Ovary (tissue), 9 donors: ENCODE results near the gene CCT7. TPM values are rescaled to one million over a fixed set of nuclear protein-coding genes. Genes with fewer than 3 reads are reported as not detected.

Experiments
- DNase-seq, 5 donors: peaks; one replicate each; pipeline ENCODE4 v3.0.0-alpha.2; 2019 to 2020
- H3K27ac ChIP-seq, 2 donors: fragments of 200-600 bp; one replicate each; pipeline versions ENCODE4 v1.5.1 to v1.8.0; 2019 to 2022
- H3K27me3 ChIP-seq: fragments of 200-600 bp; one replicate; pipeline ENCODE4 v1.8.0; 2022
- H3K36me3 ChIP-seq: fragments of 200-600 bp; sonication (generic); one replicate; pipeline ENCODE4 v1.5.1; 2019
- H3K4me1 ChIP-seq: one replicate; pipeline ENCODE4 v1.8.1; 2013; ENCODE audit warnings: mild to moderate bottlenecking, moderate library complexity; ENCODE audit not compliant: insufficient read depth
- H3K4me3 ChIP-seq: fragments of 200-600 bp; sonication (generic); one replicate; pipeline ENCODE4 v1.5.1; 2017
- H3K9me3 ChIP-seq, 2 donors: fragments of 200-600 bp in 1 of 2; sonication (generic) in 1 of 2; one replicate each; pipeline versions ENCODE4 v1.5.1 to v1.8.1; 2013 to 2019; ENCODE audit warnings: mild to moderate bottlenecking in 1 of 2, moderate library complexity in 1 of 2
- CTCF ChIP-seq, 3 donors: fragments of 450-650 bp in 2 of 3; fragments of 200-600 bp in 1 of 3; IDR thresholded peaks; one replicate each; pipeline versions ENCODE4 v1.5.1 to v1.8.0; 2016 to 2022; ENCODE audit warnings: antibody characterized with exemption in 3 of 3, mild to moderate bottlenecking in 1 of 3
- EP300 ChIP-seq: sonication (generic); formaldehyde crosslinking; IDR thresholded peaks from one replicate; pipeline ENCODE4 v1.6.1; 2017; ENCODE audit warnings: antibody characterized with exemption
- POLR2A ChIP-seq: fragments of 450-650 bp; IDR thresholded peaks from one replicate; pipeline ENCODE4 v1.6.1; 2017; ENCODE audit warnings: antibody characterized with exemption, mild to moderate bottlenecking, moderate library complexity
- WGBS, 3 donors: extraction: QIAGEN DNeasy Blood & Tissue Kit in 1 of 3; methylation state at CpG; one replicate each; pipeline versions ENCODE4 v1.1.5 to v1.1.7; 2013 to 2017; 5-methylcytosine and 5-hydroxymethylcytosine counted together
- intact Hi-C, 4 donors: fragments of 100-400 bp; cut with DNase I; formaldehyde crosslinking; loops; one replicate each; pipeline versions ENCODE4 v1.11.0 to v1.15.1; 2022 to 2023
- polyA plus RNA-seq, 2 donors: library from polyadenylated mRNA; stranded (reverse); fragments of 200-250 nt in 1 of 2; fragments of 350-450 nt in 1 of 2; fragmentation: Illumina TruSeq in 1 of 2; extraction: RNeasy Lipid Tissue Mini Kit (QIAGEN cat#74804) in 1 of 2; gene quantifications; one replicate each; pipeline ENCODE4 v1.2.3, GENCODE V29; 2013 to 2014
- total RNA-seq, 7 donors: library from RNA; depleted of rRNA in 2 of 7; stranded (reverse); fragments of >200 nt in 2 of 7; fragmentation: NEBNext Ultra II Directional in 3 of 7; extraction: Animal tissue kit (Norgen Biotek cat#: 25700) in 3 of 7; gene quantifications; one replicate each; pipeline versions ENCODE4 v1.1.0 to v1.2.4, GENCODE V29; 2016 to 2023
- donor health status: DM: no; HTN: no; CAD: no; lungs with moderate emphysema.
- donor health status: DM: no; HTN: no; CAD: no.
- donor health status: Bipolar disorder and iron deficiency.
- donor health status: DM: yes; HTN: yes; CAD: no.
- donor health status: DM: no; HTN: no; CAD: no.
- donor health status: DM: yes; HTN: yes; CAD: no.

The CCT7 gene
- total and polyA plus RNA-seq, 9 donors, result 143 to 289 (median 220) TPM

- peaks cover 14% of the 10 kb centered on the region for H3K4me1 ChIP-seq
- no peak for TF ChIP-seq EP300
- TF ChIP-seq CTCF (IDR thresholded peaks at IDR 0.05), result no peak
- TF ChIP-seq POLR2A, result no peak
- H3K27me3 ChIP-seq, result no peaks in the 10 kb centered on the region
- H3K4me3 ChIP-seq, result no peak overlapping the region
- no peaks in the 10 kb centered on the region for H3K36me3 ChIP-seq
- DNase-seq, result no peak
- no peaks in the 10 kb centered on the region for H3K9me3 ChIP-seq
- H3K27ac ChIP-seq, result no peak overlapping the region
- intact Hi-C loops, result no loop called here
- 58 to 64% (median 62%) methylated on average over 3 of the region's 3 CpGs for WGBS, 3 donors
Measured at GRCh38 chr2:73238149-73238548, 4.0 kb downstream of the CCT7 start.

DNA sequence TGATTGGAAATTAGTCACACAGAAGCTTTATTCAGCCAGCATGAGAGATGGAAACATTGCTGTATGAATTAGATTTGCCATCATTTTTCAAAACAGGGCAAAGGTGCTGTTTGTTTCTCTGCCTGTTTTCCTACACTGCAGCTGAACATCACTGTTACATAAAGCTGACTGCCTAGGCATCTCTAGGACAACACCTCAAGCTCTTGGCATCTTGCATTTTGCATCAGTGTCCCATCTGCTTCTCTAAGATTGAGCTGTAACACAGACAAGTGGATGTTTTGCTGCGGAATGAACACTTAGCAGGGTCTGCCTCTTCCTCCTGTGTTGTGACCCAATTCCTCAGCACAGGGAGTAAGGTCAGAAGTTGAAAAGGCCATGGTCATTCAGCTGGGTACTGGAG lies 4.9 kb downstream of the CCT7 start:
- H3K4me3 ChIP-seq, result no peak overlapping the region
- H3K27me3 ChIP-seq, result no peaks in the 10 kb centered on the region
- no peak overlapping the region for H3K27ac ChIP-seq
- TF ChIP-seq EP300 (no peak), CTCF (IDR thresholded peaks at IDR 0.05) (no peak), POLR2A (no peak)
- intact Hi-C loops, result no loop called here
- no peaks in the 10 kb centered on the region for H3K9me3 ChIP-seq
- DNase-seq, result no peak
- peaks cover 14% of the 10 kb centered on the region for H3K4me1 ChIP-seq
- no peaks in the 10 kb centered on the region for H3K36me3 ChIP-seq
- WGBS, 3 donors, result 50 to 53% (median 52%) methylated on average over 1 of the region's 1 CpG

DNA sequence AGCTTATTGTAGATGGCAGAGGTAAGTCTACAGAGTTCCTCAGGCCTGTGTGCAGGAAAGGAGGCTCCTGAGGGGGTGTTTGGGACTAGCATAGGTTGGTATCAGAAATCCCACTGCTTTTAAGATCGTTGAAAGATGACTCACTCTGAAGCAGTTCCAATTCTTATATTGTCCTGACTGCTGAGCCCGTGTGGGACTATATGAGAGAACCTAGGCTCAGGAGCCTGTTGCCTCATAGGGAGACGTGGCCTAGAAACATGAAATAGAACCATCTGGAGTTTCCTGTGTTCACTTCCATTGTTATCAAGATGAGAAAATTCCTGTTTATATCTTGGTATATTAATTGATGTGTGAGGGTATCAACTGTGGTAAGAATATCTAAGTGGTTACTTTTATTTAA lies 5.7 kb downstream of the CCT7 start:
- DNase-seq, result no peak
- no peaks in the 10 kb centered on the region for H3K36me3 ChIP-seq
- intact Hi-C loops, result no loop called here
- H3K27ac ChIP-seq, result no peak overlapping the region
- TF ChIP-seq CTCF (IDR thresholded peaks at IDR 0.05), result no peak
- TF ChIP-seq EP300, result no peak
- no peak for TF ChIP-seq POLR2A
- H3K4me3 ChIP-seq, result no peak overlapping the region
- no peaks in the 10 kb centered on the region for H3K27me3 ChIP-seq
- H3K4me1 ChIP-seq, result peaks cover 14% of the 10 kb centered on the region
- H3K9me3 ChIP-seq, result no peaks in the 10 kb centered on the region
- 26 to 39% (median 32%) methylated on average over 3 of the region's 3 CpGs for WGBS, 3 donors

DNA sequence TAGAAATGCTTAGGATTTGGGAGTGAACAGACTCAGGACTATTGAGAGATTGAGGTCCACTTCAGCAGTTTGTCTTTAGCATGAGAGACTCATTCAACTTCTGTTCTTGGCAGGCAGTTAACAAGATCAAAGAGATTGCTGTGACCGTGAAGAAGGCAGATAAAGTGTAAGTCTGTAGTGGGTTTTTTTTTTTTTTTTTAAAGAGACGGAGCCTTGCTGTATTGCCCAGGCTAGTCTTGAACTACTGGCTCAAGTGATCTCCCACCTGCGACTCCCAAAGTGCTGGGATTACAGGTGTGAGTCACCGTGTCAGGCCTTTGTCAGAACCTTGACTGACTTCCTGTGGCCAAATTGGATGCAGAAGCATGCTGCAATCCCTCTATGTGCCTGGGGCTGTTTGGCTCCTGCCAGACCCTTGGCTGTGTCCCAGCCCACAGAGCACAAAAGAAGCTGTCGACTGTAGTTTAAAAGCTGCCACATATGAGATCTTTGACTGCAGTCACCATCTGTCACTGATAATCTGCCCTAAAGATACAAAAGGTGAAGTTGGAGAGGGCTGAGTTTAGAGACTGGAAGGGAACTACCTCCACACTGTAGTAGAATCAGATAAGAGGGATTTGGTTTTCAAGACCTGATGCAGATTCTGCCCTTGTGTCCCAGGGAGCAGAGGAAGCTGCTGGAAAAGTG lies 9.9 kb downstream of the CCT7 start:
- no peaks in the 10 kb centered on the region for H3K36me3 ChIP-seq
- TF ChIP-seq EP300 (no peak), CTCF (IDR thresholded peaks at IDR 0.05) (no peak), POLR2A (no peak)
- WGBS, 3 donors, result 44 to 56% (median 47%) methylated on average over 5 of the region's 5 CpGs
- H3K27me3 ChIP-seq, result no peaks in the 10 kb centered on the region
- intact Hi-C loops, result no loop called here
- H3K9me3 ChIP-seq, result no peaks in the 10 kb centered on the region
- no peak for DNase-seq
- no peak overlapping the region for H3K4me3 ChIP-seq
- H3K27ac ChIP-seq, result no peak overlapping the region
- H3K4me1 ChIP-seq, result peaks cover 2% of the 10 kb centered on the region
